Large intestine (tissue), 3 donors: ENCODE data around the gene IER3. TPM values are rescaled to one million over a fixed set of nuclear protein-coding genes. Genes with fewer than 3 reads are reported as not detected.

Source experiments
- DNase-seq, 2 donors: peaks; one replicate each; pipeline versions ENCODE4 v3.0.0 to v3.0.0-alpha.2; 2013
- H3K27ac ChIP-seq: one replicate; pipeline ENCODE4 v1.5.1; 2013; ENCODE audit warnings: low read length
- H3K27me3 ChIP-seq: 2 replicates; pipeline ENCODE4 v1.6.1; 2013; ENCODE audit warnings: low read length; ENCODE audit not compliant: control insufficient read depth, insufficient read depth
- H3K36me3 ChIP-seq: 2 replicates; pipeline ENCODE4 v1.6.1; 2013; ENCODE audit warnings: low read length; ENCODE audit not compliant: control insufficient read depth, insufficient read depth
- H3K4me1 ChIP-seq: one replicate; pipeline ENCODE4 v1.6.1; 2013; ENCODE audit warnings: low read length; ENCODE audit not compliant: control insufficient read depth, insufficient read depth
- H3K4me3 ChIP-seq: one replicate; pipeline ENCODE4 v1.5.1; 2013; ENCODE audit warnings: low read length
- H3K9me3 ChIP-seq: one replicate; pipeline ENCODE4 v1.6.1; 2013; ENCODE audit warnings: mild to moderate bottlenecking, low read depth, low read length, moderate library complexity; ENCODE audit not compliant: control insufficient read depth
- WGBS: methylation state at CpG from one replicate; pipeline ENCODE4 v1.1.5; 2013; ENCODE audit warnings: low lambda C conversion rate; ENCODE audit not compliant: insufficient coverage; 5-methylcytosine and 5-hydroxymethylcytosine counted together
- polyA plus RNA-seq: library from polyadenylated mRNA; unstranded; fragments of 120-200 nt; gene quantifications from one replicate; pipeline ENCODE4 v1.2.1, GENCODE V29; 2013

Gene IER3
- polyA plus RNA-seq, 1 donor = 24.7 TPM

DNA sequence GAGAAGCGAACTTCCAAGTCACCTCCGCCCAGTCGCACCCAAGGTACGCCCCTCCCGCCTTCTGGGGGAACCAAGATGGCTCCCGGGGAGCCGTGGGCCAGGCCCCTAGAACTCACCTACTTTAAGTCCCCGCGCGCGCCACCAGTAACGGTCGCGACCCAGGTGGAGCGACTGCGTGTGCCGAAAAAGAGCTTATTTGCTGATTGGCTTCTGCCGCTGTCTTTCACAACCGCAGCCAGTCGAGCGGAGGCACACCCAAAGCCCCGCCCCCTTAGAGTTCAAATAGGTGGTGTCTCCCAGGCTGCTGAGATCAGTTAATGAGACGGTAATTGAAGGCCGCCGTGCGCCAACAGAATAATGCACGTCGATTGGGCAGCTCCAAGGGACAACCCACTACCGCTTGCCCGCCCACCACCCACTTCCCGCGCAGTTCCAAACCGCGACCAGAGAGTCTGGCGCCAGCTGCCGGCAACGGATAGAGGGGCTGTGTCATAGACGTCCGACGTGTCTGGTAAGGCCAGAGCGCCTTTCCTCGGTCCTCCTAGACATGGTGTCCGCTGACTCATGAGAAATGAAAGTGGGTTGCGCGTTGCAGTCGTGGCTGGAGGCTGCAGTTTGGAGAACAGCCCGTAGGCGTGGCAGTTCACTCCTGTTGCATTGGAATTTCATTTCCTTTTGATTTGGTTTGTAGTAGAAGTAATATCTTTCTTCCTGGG lies 27.1 kb downstream of the IER3 start, which contains the start of gene MDC1:
MDC1 (minus strand) TSS at position 153 of the 716 bp plus-strand sequence. CDS start 2,106 bp downstream, outside the sequence.
- peaks cover 3% of the 10 kb centered on the region for H3K4me1 ChIP-seq
- DNase-seq = peak; percentile 100
- H3K4me3 ChIP-seq = peak within 1 kb of the TSS; percentile 80
- no CpG with 5 or more reads among the region's 48 CpGs for WGBS
- H3K9me3 ChIP-seq = no peaks in the 10 kb centered on the region
- H3K27ac ChIP-seq = peak within 1 kb of the TSS; percentile 78
- no peaks in the 10 kb centered on the region for H3K27me3 ChIP-seq
- peaks cover 18% of the 10 kb centered on the region for H3K36me3 ChIP-seq

DNA sequence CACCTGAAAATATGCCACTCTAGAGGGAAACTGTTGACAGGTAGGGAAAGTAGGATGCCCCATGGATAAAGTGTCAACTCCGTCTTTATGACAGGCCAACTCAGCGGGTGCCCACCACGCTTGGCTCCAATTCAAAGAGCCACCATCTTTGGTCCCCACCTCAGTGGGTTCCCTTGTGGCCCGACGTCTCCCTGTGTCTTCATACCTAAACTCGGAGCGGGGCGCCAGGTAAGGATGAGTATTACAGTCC lies 27.5 kb downstream of the IER3 start:
- Histone ChIP-seq H3K9me3 (no peaks in the 10 kb centered on the region), H3K4me3 (peak overlapping the region; percentile 80), H3K4me1 (peaks cover 3% of the 10 kb centered on the region), H3K27ac (peak overlapping the region; percentile 78), H3K36me3 (peaks cover 23% of the 10 kb centered on the region), H3K27me3 (no peaks in the 10 kb centered on the region)
- DNase-seq = no peak
- no CpG with 5 or more reads among the region's 8 CpGs for WGBS

DNA sequence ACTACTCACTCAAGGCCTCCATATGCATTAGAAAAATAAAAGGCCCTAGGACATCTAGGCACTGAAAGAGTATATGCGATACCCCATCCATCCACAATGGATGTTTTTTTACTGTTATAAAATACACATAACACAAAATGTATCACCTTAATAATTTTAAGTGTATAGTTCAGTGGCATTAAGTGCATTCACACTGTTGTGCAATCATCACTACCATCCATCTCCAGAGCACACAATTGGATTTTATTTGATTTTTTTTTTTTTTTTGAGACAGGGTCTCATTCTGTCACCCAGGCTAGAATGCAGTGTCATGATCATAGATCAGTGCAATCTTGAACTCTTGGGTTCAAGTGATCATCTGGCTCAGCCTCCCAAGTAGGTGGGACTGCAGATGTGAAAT lies 30.1 kb downstream of the IER3 start:
- Histone ChIP-seq H3K27ac (no peak overlapping the region), H3K4me3 (no peak overlapping the region), H3K36me3 (peaks cover 32% of the 10 kb centered on the region), H3K27me3 (no peaks in the 10 kb centered on the region), H3K9me3 (no peaks in the 10 kb centered on the region), H3K4me1 (peaks cover 3% of the 10 kb centered on the region)
- DNase-seq = no peak
- no CpG with 5 or more reads among the region's 1 CpG for WGBS

DNA sequence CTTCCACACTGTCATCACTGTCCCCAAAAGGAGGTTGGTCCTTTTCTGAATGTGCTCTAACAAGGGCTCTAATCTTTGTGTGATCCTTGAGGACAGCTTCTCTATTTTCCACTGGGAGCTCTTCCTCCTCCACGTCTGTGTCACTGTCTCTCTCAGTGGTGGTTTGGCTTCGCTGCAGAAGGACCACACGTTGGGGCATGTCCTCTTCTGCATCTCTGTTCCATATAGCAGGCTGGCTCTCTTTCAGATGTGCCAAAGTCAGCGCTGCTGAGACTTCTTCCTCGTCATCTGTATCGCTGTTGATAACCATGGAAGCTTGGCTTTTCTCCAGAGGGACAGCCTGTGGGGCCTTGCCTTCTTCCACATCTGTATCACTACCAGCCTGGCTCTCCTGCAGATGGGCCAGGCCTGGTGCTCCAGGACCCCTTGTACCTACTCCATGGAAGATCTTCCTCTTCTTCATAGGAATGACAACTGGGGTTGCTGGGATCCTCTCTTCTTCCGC lies 31.9 kb downstream of the IER3 start:
- WGBS = 96% methylated on average over 3 of the region's 7 CpGs
- peaks cover 39% of the 10 kb centered on the region for H3K36me3 ChIP-seq
- no peaks in the 10 kb centered on the region for H3K9me3 ChIP-seq
- H3K27me3 ChIP-seq = no peaks in the 10 kb centered on the region
- peaks cover 3% of the 10 kb centered on the region for H3K4me1 ChIP-seq
- no peak overlapping the region for H3K27ac ChIP-seq
- no peak for DNase-seq
- no peak overlapping the region for H3K4me3 ChIP-seq

DNA sequence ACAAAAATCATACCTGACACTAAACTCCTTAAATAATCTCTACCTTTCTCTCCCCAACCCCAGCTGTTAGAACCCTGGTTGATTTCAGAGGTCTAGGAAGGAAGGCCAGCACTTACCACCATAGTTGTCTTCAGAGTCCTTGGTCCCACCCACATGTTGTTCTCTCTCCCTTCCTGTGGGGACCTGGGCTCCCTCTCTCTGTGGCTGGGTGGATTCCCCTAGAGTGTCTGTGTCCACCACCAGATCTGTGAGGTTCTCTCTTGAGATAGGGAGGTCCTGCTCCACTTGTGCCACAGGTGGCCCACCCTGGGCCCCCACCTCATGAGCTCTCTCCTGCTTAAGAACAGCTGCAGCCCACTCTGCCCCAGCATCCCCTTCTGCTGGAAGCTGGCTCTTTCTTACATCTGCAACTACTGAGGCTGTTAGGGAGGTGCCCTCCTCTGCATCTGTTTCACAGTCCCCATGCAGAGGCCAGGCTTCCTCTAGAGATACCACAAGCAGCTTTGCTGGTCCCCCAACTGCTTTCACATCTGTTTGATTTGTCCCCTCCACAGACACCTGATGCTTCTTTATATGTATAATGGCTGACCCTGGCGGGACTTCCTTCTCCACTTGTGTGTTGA lies 32.5 kb downstream of the IER3 start:
- WGBS = no CpG with 5 or more reads among the region's 1 CpG
- Histone ChIP-seq H3K9me3 (no peaks in the 10 kb centered on the region), H3K4me3 (no peak overlapping the region), H3K4me1 (peaks cover 3% of the 10 kb centered on the region), H3K27ac (no peak overlapping the region), H3K36me3 (peaks cover 39% of the 10 kb centered on the region), H3K27me3 (no peaks in the 10 kb centered on the region)
- no peak for DNase-seq

DNA sequence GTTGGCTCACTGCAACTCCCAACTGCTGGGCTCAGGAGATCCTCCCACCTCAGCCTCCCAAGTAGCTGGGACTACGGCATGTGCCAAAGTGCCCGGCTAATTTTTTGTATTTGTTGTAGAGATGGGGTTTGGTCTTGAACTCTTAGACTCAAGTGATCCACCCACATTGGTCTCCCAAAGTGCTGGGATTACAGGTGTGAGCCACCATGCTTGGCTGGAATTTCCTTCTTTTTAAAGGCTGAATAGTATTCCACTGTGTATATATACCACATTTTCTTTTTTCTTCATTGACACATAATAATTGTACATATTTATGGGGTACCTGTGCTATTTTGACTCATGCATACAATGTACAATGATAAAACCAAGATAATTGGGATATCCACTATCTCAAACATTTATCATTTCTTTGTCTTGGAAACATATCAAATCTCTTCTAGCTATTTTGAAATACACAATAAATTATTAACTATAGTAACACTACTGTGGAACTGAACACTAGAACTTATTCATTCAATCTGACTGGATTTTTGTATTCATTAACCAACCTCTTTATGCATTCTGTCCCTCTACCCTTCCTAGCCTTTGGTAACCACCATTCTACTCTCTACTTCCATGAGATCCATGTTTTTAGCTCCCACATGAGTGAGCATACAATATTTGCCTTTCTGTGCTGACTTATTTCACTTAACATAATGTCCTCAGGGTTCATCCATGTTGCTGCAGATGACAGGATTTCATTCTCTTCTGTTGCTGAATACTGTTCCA lies 35.1 kb downstream of the IER3 start:
- H3K36me3 ChIP-seq = peaks cover 44% of the 10 kb centered on the region
- H3K27ac ChIP-seq = no peak overlapping the region
- no CpG with 5 or more reads among the region's 2 CpGs for WGBS

DNA sequence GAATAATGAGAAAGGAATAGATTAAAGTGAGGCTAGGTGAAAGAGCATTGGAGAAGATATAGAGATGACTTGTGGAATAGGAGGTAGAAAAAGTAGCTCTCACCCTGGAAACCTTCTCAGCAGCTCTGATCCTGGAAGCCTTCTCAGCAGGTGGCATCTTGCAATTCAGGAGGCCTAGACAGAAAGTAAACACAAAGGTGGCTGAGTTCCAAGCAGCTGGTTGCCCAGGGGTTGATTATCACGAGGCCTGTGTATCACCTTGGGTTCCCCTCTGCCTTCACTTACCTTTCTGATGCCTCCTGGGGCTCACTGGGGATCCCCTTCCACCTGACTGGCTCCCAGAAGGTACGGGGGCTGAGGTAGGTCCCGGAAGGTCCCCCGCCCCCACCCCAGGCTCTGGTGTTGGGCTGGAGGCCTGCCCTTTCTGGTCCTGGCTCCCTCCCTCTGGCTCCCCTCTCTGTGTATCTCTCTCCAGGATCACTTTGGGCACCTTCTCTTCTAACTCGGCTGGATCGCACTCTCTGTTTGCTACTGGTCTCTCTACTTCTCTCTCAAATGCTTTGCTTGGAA lies 37.0 kb downstream of the IER3 start:
- H3K4me3 ChIP-seq = no peak overlapping the region
- peaks cover 39% of the 10 kb centered on the region for H3K36me3 ChIP-seq
- peak overlapping the region; percentile 30 for H3K27ac ChIP-seq
- DNase-seq = peak in 1 of 2 donors; percentile 56
- H3K4me1 ChIP-seq = no peaks in the 10 kb centered on the region
- WGBS = 67% methylated on average over 2 of the region's 6 CpGs
- no peaks in the 10 kb centered on the region for H3K9me3 ChIP-seq
- no peaks in the 10 kb centered on the region for H3K27me3 ChIP-seq

More for the DNA sequence above, 35.1 kb downstream of the IER3 start:
- Histone ChIP-seq H3K4me3 (no peak overlapping the region), H3K4me1 (no peaks in the 10 kb centered on the region), H3K27me3 (no peaks in the 10 kb centered on the region), H3K9me3 (no peaks in the 10 kb centered on the region)
- DNase-seq = no peak

DNA sequence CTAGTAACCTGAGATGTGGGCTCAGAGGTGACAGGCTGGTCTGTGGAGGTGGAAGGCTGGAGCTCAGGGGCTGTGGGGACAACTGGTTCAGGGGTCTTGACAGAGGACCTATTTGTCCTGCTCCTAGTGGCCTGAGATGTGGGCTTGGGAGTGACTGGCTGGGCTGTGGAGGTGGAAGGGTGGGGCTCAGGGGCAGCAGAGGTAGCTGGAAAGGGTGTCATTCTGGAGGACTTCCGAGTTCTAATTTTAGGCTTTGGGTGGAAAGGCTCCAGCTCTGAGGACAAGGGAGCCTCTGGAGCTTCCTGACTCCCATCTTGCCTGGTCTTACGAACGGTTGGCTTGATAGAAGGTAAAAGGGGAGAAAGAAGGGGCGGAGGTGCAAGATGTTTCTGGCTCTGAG lies 38.7 kb downstream of the IER3 start:
- no peak overlapping the region for H3K27ac ChIP-seq
- DNase-seq = no peak
- 100% methylated on average over 2 of the region's 4 CpGs for WGBS
- no peaks in the 10 kb centered on the region for H3K4me1 ChIP-seq
- H3K27me3 ChIP-seq = no peaks in the 10 kb centered on the region
- H3K36me3 ChIP-seq = peaks cover 27% of the 10 kb centered on the region
- H3K4me3 ChIP-seq = no peak overlapping the region
- no peaks in the 10 kb centered on the region for H3K9me3 ChIP-seq

DNA sequence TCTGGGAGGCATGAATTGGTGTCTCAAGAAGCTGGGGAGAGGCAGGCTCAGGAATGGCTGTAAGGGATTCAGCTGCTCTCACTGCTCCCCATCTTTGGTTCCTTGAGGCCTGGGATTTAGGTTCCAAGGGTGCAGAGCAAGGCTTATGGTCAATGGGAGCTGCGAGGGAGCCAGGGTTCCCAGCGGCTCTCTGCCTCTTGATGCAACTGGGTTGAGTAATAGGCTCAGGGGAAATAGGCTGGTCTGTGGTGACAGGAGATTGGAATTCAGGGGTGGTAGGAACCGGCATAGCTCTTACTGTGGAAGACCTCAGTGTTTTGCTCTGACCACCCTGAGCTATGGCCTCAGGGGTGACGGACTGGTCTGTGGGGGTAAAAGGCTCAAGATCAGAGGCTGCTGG lies 40.5 kb downstream of the IER3 start:
- Histone ChIP-seq H3K27ac (no peak overlapping the region), H3K36me3 (peaks cover 27% of the 10 kb centered on the region), H3K27me3 (no peaks in the 10 kb centered on the region), H3K9me3 (no peaks in the 10 kb centered on the region), H3K4me1 (no peaks in the 10 kb centered on the region), H3K4me3 (no peak overlapping the region)
- DNase-seq = no peak
- WGBS = no CpG with 5 or more reads among the region's 4 CpGs

DNA sequence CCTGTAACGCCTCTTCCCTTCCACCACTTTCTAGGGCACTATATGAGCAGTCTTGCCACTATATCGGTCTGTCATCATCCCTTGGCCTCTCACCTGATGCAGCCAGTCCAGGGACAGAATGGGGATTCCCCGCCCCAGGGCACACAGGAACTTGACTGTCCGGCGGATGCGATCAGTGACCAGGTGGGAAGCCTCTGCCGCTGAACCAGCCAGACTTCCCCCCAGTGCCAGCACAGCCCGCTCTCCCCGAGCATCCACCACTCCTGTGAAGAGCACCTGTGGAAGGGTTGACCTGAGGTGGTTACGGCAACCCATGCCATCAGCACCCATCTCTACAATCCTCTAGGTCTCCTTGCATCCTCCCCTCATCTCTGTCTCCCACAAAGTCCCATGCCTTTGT lies 41.3 kb downstream of the IER3 start:
- Histone ChIP-seq H3K4me3 (no peak overlapping the region), H3K27ac (no peak overlapping the region), H3K9me3 (no peaks in the 10 kb centered on the region), H3K36me3 (peaks cover 25% of the 10 kb centered on the region), H3K27me3 (no peaks in the 10 kb centered on the region), H3K4me1 (no peaks in the 10 kb centered on the region)
- DNase-seq = no peak
- WGBS = no CpG with 5 or more reads among the region's 10 CpGs
